Fibroblast of lung (primary cell): ENCODE results near the gene BTK. TPM values are rescaled to one million over a fixed set of nuclear protein-coding genes. Genes with fewer than 3 reads are reported as not detected.

Source experiments
- DNase-seq, 2 donors: peaks; one replicate each; pipeline versions ENCODE4 v3.0.0 to v3.0.0-alpha.2; 2010; ENCODE audit warnings: low read depth in 2 of 2
- H2AFZ ChIP-seq: 2 replicates; pipeline ENCODE4 v1.5.1; 2012; ENCODE audit warnings: low read length, control low read depth, inconsistent platforms
- H3K27ac ChIP-seq: 2 replicates; pipeline ENCODE4 v1.5.1; 2011; ENCODE audit warnings: low read length, control low read depth; ENCODE audit not compliant: insufficient read depth
- H3K27me3 ChIP-seq: 2 replicates; pipeline ENCODE4 v1.5.1; 2011; ENCODE audit warnings: mild to moderate bottlenecking, low read length; ENCODE audit not compliant: control insufficient read depth, insufficient read depth
- H3K36me3 ChIP-seq: 2 replicates; pipeline ENCODE4 v1.5.1; 2011; ENCODE audit warnings: low read length; ENCODE audit not compliant: control insufficient read depth, insufficient read depth
- H3K4me1 ChIP-seq: 2 replicates; pipeline ENCODE4 v1.5.1; 2011; ENCODE audit warnings: low read length; ENCODE audit not compliant: control insufficient read depth, insufficient read depth; ENCODE audit errors: extremely low read depth
- H3K4me2 ChIP-seq: 2 replicates; pipeline ENCODE4 v1.5.1; 2011; ENCODE audit warnings: low read length, control low read depth; ENCODE audit not compliant: insufficient read depth; ENCODE audit errors: extremely low read depth
- H3K4me3 ChIP-seq, 4 experiments: fragments of 200-600 bp in 1 of 4; sonication (generic) in 1 of 4; replicated peaks in 1 of 4; 2 replicates each; pipeline ENCODE4 v1.5.1; 2011 to 2016; ENCODE audit warnings: low read length in 4 of 4, low read depth in 3 of 4, mild to moderate bottlenecking in 3 of 4, control low read depth in 2 of 4, inconsistent platforms in 1 of 4, mixed read lengths in 1 of 4; ENCODE audit not compliant: insufficient read depth in 1 of 4; ENCODE audit errors: control extremely low read depth in 1 of 4
- H3K79me2 ChIP-seq: 2 replicates; pipeline ENCODE4 v1.5.1; 2012; ENCODE audit warnings: mild to moderate bottlenecking, low read length, inconsistent platforms; ENCODE audit not compliant: control insufficient read depth, insufficient read depth
- H3K9ac ChIP-seq: 2 replicates; pipeline ENCODE4 v1.5.1; 2011; ENCODE audit warnings: mild to moderate bottlenecking, low read length, control low read depth; ENCODE audit not compliant: insufficient read depth
- H3K9me3 ChIP-seq: 2 replicates; pipeline ENCODE4 v1.5.1; 2012; ENCODE audit warnings: low read depth, low read length; ENCODE audit not compliant: control insufficient read depth, insufficient read depth
- H4K20me1 ChIP-seq: 2 replicates; pipeline ENCODE4 v1.5.1; 2011; ENCODE audit warnings: low read length; ENCODE audit not compliant: control insufficient read depth, insufficient read depth; ENCODE audit errors: extremely low read depth
- CTCF ChIP-seq, 2 donors: IDR thresholded peaks in 1 of 2; conservative IDR thresholded peaks in 1 of 2; 1 replicate in 1 of 2; 2 replicates in 1 of 2; pipeline ENCODE4 v1.5.1; 2011 to 2012; ENCODE audit warnings: low read length in 2 of 2, control low read depth in 1 of 2, inconsistent platforms in 1 of 2, low read depth in 1 of 2, mild to moderate bottlenecking in 1 of 2
- EZH2 ChIP-seq: IDR thresholded peaks from 2 replicates; pipeline ENCODE4 v1.5.1; 2012; ENCODE audit warnings: low read length, control low read depth, mild to moderate bottlenecking; ENCODE audit errors: missing control alignments
- polyA plus RNA-seq, 2 donors: library from polyadenylated mRNA; depleted of rRNA in 1 of 2; stranded (reverse) in 1 of 2; unstranded in 1 of 2; fragments of >200 nt; gene quantifications; 2 replicates each; pipeline ENCODE4 v1.2.1, GENCODE V29; 2011 to 2012; ENCODE audit warnings: missing spikeins in 1 of 2
- total RNA-seq: library from RNA; depleted of rRNA; stranded (reverse); fragments of >200 nt; gene quantifications from 2 replicates; pipeline ENCODE4 v1.2.1, GENCODE V29; 2014

BTK gene
- total and polyA plus RNA-seq, 2 donors (not counting 1 experiment from before 2014, with no cell fraction given) = 0.05 TPM; not detected in 1

DNA sequence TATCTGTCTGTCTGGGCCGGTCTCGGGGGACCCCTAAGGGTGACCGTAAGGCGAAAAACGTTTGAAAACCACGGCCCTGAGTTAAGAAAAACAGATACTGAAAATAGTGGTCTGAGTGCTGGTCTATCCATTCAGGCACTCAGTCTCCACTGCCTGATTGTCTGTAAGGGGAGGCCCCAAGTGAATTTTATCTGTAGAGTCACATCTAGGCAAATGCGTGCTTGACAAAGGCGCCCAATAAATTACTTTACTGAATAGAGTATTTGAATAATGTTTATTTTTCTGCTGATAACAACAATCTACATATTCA is 22.5 kb upstream of the BTK start:
- H4K20me1 ChIP-seq = no peaks in the 10 kb centered on the region
- peak overlapping the region; percentile 75 to 96 (median 81) for H3K4me3 ChIP-seq
- H3K27ac ChIP-seq = peak overlapping the region; percentile 98
- peak overlapping the region; percentile 87 for H3K4me2 ChIP-seq
- H3K36me3 ChIP-seq = no peaks in the 10 kb centered on the region
- no peaks in the 10 kb centered on the region for H3K27me3 ChIP-seq
- H3K79me2 ChIP-seq = peaks cover 56% of the 10 kb centered on the region
- TF ChIP-seq CTCF (conservative IDR thresholded peaks at IDR 0.05 in 1 of 2, IDR thresholded peaks at IDR 0.05 in 1 of 2; ENCODE audit: low read depth in 1 of 2, low read length in 2 of 2) (no peak), EZH2 (no peak)
- no peaks in the 10 kb centered on the region for H3K9me3 ChIP-seq
- no peaks in the 10 kb centered on the region for H3K4me1 ChIP-seq
- H3K9ac ChIP-seq = peak overlapping the region; percentile 91
- H2AFZ ChIP-seq = no peak overlapping the region
- no peak for DNase-seq

DNA sequence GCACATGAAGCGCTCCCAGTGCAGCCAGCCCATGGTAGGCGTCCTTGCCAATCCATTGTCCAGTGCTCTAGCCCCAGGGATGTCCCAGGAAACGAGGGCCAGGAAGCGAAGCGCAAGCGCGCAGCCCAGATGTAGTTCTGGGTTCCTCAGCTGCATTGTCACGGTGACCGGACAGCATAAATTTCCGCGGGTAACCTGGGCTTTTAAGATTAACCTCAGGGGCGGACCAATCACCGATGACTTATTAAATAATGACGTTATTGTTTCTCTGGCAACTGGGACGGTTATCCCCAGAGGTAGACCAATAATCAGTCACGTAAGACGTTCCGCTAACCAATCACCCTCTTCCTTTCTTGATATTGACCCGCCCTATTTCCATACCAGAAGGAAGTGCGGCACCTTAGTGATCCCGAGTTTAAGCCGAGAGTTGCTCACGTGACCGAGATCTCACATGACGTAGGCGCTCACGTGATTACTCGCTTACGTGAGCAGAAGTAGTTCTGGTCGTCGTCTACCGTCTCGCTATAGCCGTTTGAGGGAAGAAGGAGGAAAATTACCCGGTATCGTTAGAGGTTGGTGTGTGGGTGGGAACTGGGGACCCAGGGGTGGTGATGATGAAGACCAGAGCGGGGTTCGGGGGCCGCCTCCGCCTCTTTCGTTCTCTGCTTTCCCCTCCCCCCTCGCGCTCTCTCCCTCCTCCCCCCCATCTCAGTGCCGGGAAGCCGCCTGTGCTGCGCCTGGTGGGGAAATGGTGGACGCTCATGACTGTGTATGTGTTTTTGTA is 21.9 kb upstream of the BTK start, which contains the start of the genes GLA and HNRNPH2:
Gene GLA, minus strand, starts transcription at position 178 of the 784 bp plus-strand sequence. Its CDS starts 22 bp downstream, at position 156.
Gene HNRNPH2, plus strand, starts transcription at position 475 of the 784 bp plus-strand sequence. CDS start 3,767 bp downstream, outside the sequence.
- Histone ChIP-seq H3K27me3 (no peaks in the 10 kb centered on the region), H3K9ac (peak within 1 kb of the TSS; percentile 91), H3K4me3 (peak within 1 kb of the TSS; percentile 75 to 96 (median 81)), H3K4me2 (peak within 1 kb of the TSS; percentile 87), H3K27ac (peak within 1 kb of the TSS; percentile 98), H4K20me1 (no peaks in the 10 kb centered on the region), H3K9me3 (no peaks in the 10 kb centered on the region), H2AFZ (peak within 1 kb of the TSS; percentile 66), H3K79me2 (peaks cover 55% of the 10 kb centered on the region), H3K36me3 (no peaks in the 10 kb centered on the region), H3K4me1 (no peaks in the 10 kb centered on the region)
- TF ChIP-seq EZH2 = no peak
- TF ChIP-seq CTCF (conservative IDR thresholded peaks at IDR 0.05 in 1 of 2, IDR thresholded peaks at IDR 0.05 in 1 of 2; ENCODE audit: low read depth in 1 of 2, low read length in 2 of 2) = no peak
- peak; percentile 98 to 99 for DNase-seq

GRCh38 chrX:101407167-101407747 is 21.3 kb upstream of the BTK start:
- no peaks in the 10 kb centered on the region for H3K9me3 ChIP-seq
- H3K79me2 ChIP-seq = peaks cover 49% of the 10 kb centered on the region
- H3K27me3 ChIP-seq = no peaks in the 10 kb centered on the region
- H3K4me2 ChIP-seq = peak overlapping the region; percentile 72
- H3K9ac ChIP-seq = peak overlapping the region; percentile 74
- no peak for TF ChIP-seq EZH2
- peak overlapping the region; percentile 66 for H2AFZ ChIP-seq
- no peak for DNase-seq
- H4K20me1 ChIP-seq = no peaks in the 10 kb centered on the region
- peak overlapping the region; percentile 47 to 96 (median 78) for H3K4me3 ChIP-seq
- peak overlapping the region; percentile 98 for H3K27ac ChIP-seq
- H3K4me1 ChIP-seq = no peaks in the 10 kb centered on the region
- H3K36me3 ChIP-seq = no peaks in the 10 kb centered on the region
